ENCODE data around the gene CDK17. TPM values are rescaled to one million over a fixed set of nuclear protein-coding genes. Genes with fewer than 3 reads are reported as not detected.

CDK17 gene
- polyA plus RNA-seq, 1 of the 3 experiments (the other 2 are of a cell fraction): 11.7 TPM

- no peak for TF ChIP-seq USF2 (IDR thresholded peaks at IDR 0.05; ENCODE audit: borderline replicate concordance, low read depth, low read length)
- TF ChIP-seq NFIC (IDR thresholded peaks at IDR 0.05; ENCODE audit: borderline replicate concordance): peak; percentile 97
- peak; percentile 86; the same call in 1 of the 2 replicates for TF ChIP-seq RXRA (IDR thresholded peaks at IDR 0.05; ENCODE audit: borderline replicate concordance, low read depth)
- TF ChIP-seq YY1 (IDR thresholded peaks at IDR 0.05; ENCODE audit: low read depth): peak; percentile 83
- peak; percentile 94 for TF ChIP-seq FOXM1 (IDR thresholded peaks at IDR 0.05; ENCODE audit: low read depth)
- no peak for TF ChIP-seq MXI1 (IDR thresholded peaks at IDR 0.05; ENCODE audit: low read depth, low read length)
- TF ChIP-seq POLR2AphosphoS5 (IDR thresholded peaks at IDR 0.05; ENCODE audit: low read depth, low read length): peak; percentile 86
- TF ChIP-seq PBX3 (IDR thresholded peaks at IDR 0.05): peak; percentile 93
- peak; percentile 92 for TF ChIP-seq TEAD4 (IDR thresholded peaks at IDR 0.05; ENCODE audit: borderline replicate concordance, insufficient read depth)
- no peak for TF ChIP-seq FOXJ3 (CRISPR knock-in tag; IDR thresholded peaks at IDR 0.05)
- peak; percentile 80; the same call in 1 of the 2 replicates for TF ChIP-seq TAF1 (IDR thresholded peaks at IDR 0.05; ENCODE audit: borderline replicate concordance, low read depth, low read length)
- TF ChIP-seq, protein P1, sequence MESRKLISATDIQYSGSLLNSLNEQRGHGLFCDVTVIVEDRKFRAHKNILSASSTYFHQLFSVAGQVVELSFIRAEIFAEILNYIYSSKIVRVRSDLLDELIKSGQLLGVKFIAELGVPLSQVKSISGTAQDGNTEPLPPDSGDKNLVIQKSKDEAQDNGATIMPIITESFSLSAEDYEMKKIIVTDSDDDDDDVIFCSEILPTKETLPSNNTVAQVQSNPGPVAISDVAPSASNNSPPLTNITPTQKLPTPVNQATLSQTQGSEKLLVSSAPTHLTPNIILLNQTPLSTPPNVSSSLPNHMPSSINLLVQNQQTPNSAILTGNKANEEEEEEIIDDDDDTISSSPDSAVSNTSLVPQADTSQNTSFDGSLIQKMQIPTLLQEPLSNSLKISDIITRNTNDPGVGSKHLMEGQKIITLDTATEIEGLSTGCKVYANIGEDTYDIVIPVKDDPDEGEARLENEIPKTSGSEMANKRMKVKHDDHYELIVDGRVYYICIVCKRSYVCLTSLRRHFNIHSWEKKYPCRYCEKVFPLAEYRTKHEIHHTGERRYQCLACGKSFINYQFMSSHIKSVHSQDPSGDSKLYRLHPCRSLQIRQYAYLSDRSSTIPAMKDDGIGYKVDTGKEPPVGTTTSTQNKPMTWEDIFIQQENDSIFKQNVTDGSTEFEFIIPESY (IDR thresholded peaks at IDR 0.05; ENCODE audit: borderline replicate concordance, low read depth): peak; percentile 84
Observed at GRCh38 chr12:96427269-96427729, 27.1 kb upstream of the CDK17 start (continued).

DNA sequence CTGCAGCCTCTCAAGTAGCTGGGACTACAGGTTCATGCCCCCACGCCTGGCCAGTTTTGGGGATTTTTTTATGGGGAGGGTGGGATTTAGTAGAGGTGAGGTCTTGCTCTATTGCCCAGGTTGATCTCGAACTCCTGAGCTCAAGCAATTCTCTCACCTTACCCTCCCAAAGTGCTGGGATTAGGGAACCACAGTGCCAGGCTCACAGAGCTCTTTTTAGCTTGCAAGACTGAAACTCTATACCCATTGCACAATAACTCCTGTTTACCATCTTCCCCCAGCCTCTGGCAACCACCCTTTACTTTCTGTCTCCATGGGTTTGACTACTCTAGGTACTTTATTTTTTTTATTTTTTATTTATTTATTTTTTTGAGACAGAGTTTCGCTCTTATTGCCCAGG, 25.7 kb upstream of the CDK17 start:
- CTCF ChIA-PET: no interaction called here

More for the DNA sequence above, 25.7 kb upstream of the CDK17 start:
- peaks cover 5 to 22% of the 10 kb centered on the region in 2 experiments; a peak in 3 of 4 replicates for H3K4me1 ChIP-seq (ENCODE audit: control insufficient read depth in 1 of 2, insufficient read depth in 2 of 2, low read depth in 1 of 2, low read length in 1 of 2)
- POLR2A ChIA-PET: no interaction called here
- peak overlapping the region in 1 of 2 experiments; percentile 24; a peak in 1 of 4 replicates for H3K4me3 ChIP-seq (ENCODE audit: low read depth in 2 of 2, low read length in 1 of 2)
- H3K27me3 ChIP-seq (ENCODE audit: insufficient read depth): no peaks in the 10 kb centered on the region
- no peak overlapping the region for H2AFZ ChIP-seq (ENCODE audit: low read depth)
- 84% methylated on average over 3 of the region's 3 CpGs for WGBS (ENCODE audit: low lambda C conversion rate)
- peak overlapping the region; percentile 17 to 100; a peak in 3 of 4 replicates for H3K27ac ChIP-seq (ENCODE audit: low read depth in 2 of 2, low read length in 1 of 2)
- H3F3A ChIP-seq (replicated peaks; ENCODE audit: insufficient read depth): peaks cover 49% of the 10 kb centered on the region
- H4K20me1 ChIP-seq (ENCODE audit: insufficient read depth): no peaks in the 10 kb centered on the region
- H3K9me2 ChIP-seq: no peaks in the 10 kb centered on the region
- H3K9me3 ChIP-seq: no peaks in the 10 kb centered on the region
- TF ChIP-seq CHD2 (IDR thresholded peaks at IDR 0.05; ENCODE audit: low read length, partially characterized antibody): no peak
- TF ChIP-seq RCOR1 (IDR thresholded peaks at IDR 0.05; ENCODE audit: low read length): no peak
- TF ChIP-seq TAF1 (IDR thresholded peaks at IDR 0.05; ENCODE audit: borderline replicate concordance, low read depth, low read length): no peak
- no peak for TF ChIP-seq MXI1 (IDR thresholded peaks at IDR 0.05; ENCODE audit: low read depth, low read length)
- TF ChIP-seq TEAD4 (IDR thresholded peaks at IDR 0.05; ENCODE audit: borderline replicate concordance, insufficient read depth): no peak
- TF ChIP-seq, protein P2, sequence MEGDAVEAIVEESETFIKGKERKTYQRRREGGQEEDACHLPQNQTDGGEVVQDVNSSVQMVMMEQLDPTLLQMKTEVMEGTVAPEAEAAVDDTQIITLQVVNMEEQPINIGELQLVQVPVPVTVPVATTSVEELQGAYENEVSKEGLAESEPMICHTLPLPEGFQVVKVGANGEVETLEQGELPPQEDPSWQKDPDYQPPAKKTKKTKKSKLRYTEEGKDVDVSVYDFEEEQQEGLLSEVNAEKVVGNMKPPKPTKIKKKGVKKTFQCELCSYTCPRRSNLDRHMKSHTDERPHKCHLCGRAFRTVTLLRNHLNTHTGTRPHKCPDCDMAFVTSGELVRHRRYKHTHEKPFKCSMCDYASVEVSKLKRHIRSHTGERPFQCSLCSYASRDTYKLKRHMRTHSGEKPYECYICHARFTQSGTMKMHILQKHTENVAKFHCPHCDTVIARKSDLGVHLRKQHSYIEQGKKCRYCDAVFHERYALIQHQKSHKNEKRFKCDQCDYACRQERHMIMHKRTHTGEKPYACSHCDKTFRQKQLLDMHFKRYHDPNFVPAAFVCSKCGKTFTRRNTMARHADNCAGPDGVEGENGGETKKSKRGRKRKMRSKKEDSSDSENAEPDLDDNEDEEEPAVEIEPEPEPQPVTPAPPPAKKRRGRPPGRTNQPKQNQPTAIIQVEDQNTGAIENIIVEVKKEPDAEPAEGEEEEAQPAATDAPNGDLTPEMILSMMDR (IDR thresholded peaks at IDR 0.05): no peak
- no peak for TF ChIP-seq JUND (IDR thresholded peaks at IDR 0.05)
- TF ChIP-seq FOXM1 (IDR thresholded peaks at IDR 0.05; ENCODE audit: low read depth): no peak
- no peak for TF ChIP-seq FOXJ3 (CRISPR knock-in tag; IDR thresholded peaks at IDR 0.05)
- no peak for TF ChIP-seq RFX5 (IDR thresholded peaks at IDR 0.05; ENCODE audit: low read length)
- TF ChIP-seq, protein P3, sequence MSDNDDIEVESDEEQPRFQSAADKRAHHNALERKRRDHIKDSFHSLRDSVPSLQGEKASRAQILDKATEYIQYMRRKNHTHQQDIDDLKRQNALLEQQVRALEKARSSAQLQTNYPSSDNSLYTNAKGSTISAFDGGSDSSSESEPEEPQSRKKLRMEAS (IDR thresholded peaks at IDR 0.05; ENCODE audit: low read depth): no peak
- TF ChIP-seq TCF12 (IDR thresholded peaks at IDR 0.05): no peak
- no peak for DNase-seq
- peak overlapping the region; percentile 77 for H3K4me2 ChIP-seq
- H3K36me3 ChIP-seq (replicated peaks in 1 of 2; ENCODE audit: control insufficient read depth in 1 of 2, insufficient read depth in 2 of 2, low read length in 1 of 2): no peaks in the 10 kb centered on the region
- peak overlapping the region; percentile 56; the same call in 1 of the 2 replicates for H3K9ac ChIP-seq
- H3K79me2 ChIP-seq (ENCODE audit: insufficient read depth): peaks cover 20% of the 10 kb centered on the region
